Measurements from ENCODE around the gene CRB3.

Gene CRB3

GRCh38 chr19:6433663-6434062 is 30.4 kb upstream of the CRB3 start, which contains the start of gene SLC25A41:
Gene SLC25A41 (minus strand): TSS chr19:6433763. CDS start chr19:6433693, 70 bp downstream.
- DNase-seq (ENCODE audit: low read depth, low spot score), result no peak
- ChIA-PET POLR2A (no interaction called here), CTCF (no interaction called here)
- TF ChIP-seq CTCF (IDR thresholded peaks at IDR 0.05; ENCODE audit: insufficient read depth, low read length, missing control alignments), result no peak
- H3K4me3 ChIP-seq (ENCODE audit: low read depth, low read length), result no peak within 1 kb of the TSS

GRCh38 chr19:6439743-6440142 is 24.3 kb upstream of the CRB3 start:
- POLR2A ChIA-PET, result no interaction called here
- no peak for TF ChIP-seq CTCF (IDR thresholded peaks at IDR 0.05; ENCODE audit: insufficient read depth, low read length, missing control alignments)
- CTCF ChIA-PET, result no interaction called here
- no peak overlapping the region for H3K4me3 ChIP-seq (ENCODE audit: low read depth, low read length)
- DNase-seq (ENCODE audit: low read depth, low spot score), result no peak

GRCh38 chr19:6440905-6441304 is 23.2 kb upstream of the CRB3 start:
- ChIA-PET POLR2A (no interaction called here), CTCF (no interaction called here)
- TF ChIP-seq CTCF (IDR thresholded peaks at IDR 0.05; ENCODE audit: insufficient read depth, low read length, missing control alignments), result no peak
- no peak for DNase-seq (ENCODE audit: low read depth, low spot score)
- no peak overlapping the region for H3K4me3 ChIP-seq (ENCODE audit: low read depth, low read length)

GRCh38 chr19:6442087-6442688 is 21.9 kb upstream of the CRB3 start:
- no peak for TF ChIP-seq CTCF (IDR thresholded peaks at IDR 0.05; ENCODE audit: insufficient read depth, low read length, missing control alignments)
- POLR2A ChIA-PET, result no interaction called here
- no peak overlapping the region for H3K4me3 ChIP-seq (ENCODE audit: low read depth, low read length)
- no peak for DNase-seq (ENCODE audit: low read depth, low spot score)
- CTCF ChIA-PET, result no interaction called here

- H3K4me3 ChIP-seq (ENCODE audit: low read depth, low read length), result no peak overlapping the region
- no peak for TF ChIP-seq CTCF (IDR thresholded peaks at IDR 0.05; ENCODE audit: insufficient read depth, low read length, missing control alignments)
- ChIA-PET POLR2A (no interaction called here), CTCF (interaction anchor here (0.6 kb wide), 1 partner anchor 18 kb away, joined by 3 read pairs; no protein-coding TSS in a partner anchor)
- DNase-seq (ENCODE audit: low read depth, low spot score), result no peak
These were observed 20.1 kb upstream of the CRB3 start for GRCh38 chr19:6443986-6444385.

- no peak overlapping the region for H3K4me3 ChIP-seq (ENCODE audit: low read depth, low read length)
- ChIA-PET POLR2A (no interaction called here), CTCF (no interaction called here)
- DNase-seq (ENCODE audit: low read depth, low spot score), result no peak
- no peak for TF ChIP-seq CTCF (IDR thresholded peaks at IDR 0.05; ENCODE audit: insufficient read depth, low read length, missing control alignments)
These were observed 17.6 kb upstream of the CRB3 start for GRCh38 chr19:6446452-6446851.

Measured in AG04449 (cell line).